AG04450 (cell line): ENCODE results near the gene CLIP2. TPM values are rescaled to one million over a fixed set of nuclear protein-coding genes. Genes with fewer than 3 reads are reported as not detected.

Source experiments
- CTCF ChIA-PET: fragments of 300-600, 350-600 bp; formaldehyde crosslinking; extraction: SDS; loops from one replicate; lab custom pipeline; 2022; ENCODE audit warnings: antibody characterized with exemption, inconsistent platforms; lab: Charles Lee
- POLR2A ChIA-PET: fragments of 350-600 bp; formaldehyde crosslinking; extraction: SDS; loops from one replicate; lab custom pipeline; 2021; ENCODE audit warnings: antibody characterized with exemption, inconsistent platforms; lab: Yijun Ruan, JAX
- DNase-seq: peaks from one replicate; pipeline ENCODE4 v3.0.0-alpha.2; 2011; ENCODE audit warnings: low read depth, low spot score
- H3K27ac ChIP-seq: one replicate; pipeline ENCODE4 v1.5.1; 2012; ENCODE audit warnings: low read depth, low read length, control low read depth
- H3K27me3 ChIP-seq: one replicate; pipeline ENCODE4 v1.6.0; 2012; ENCODE audit warnings: low read length; ENCODE audit not compliant: control insufficient read depth, insufficient read depth
- H3K4me3 ChIP-seq: 2 replicates; pipeline ENCODE4 v1.5.1; 2011; ENCODE audit warnings: mild to moderate bottlenecking, low read depth, low read length, control low read depth
- H3K9me3 ChIP-seq: 2 replicates; pipeline ENCODE4 v1.5.1; 2012; ENCODE audit warnings: low read length; ENCODE audit not compliant: control insufficient read depth, insufficient read depth
- polyA plus RNA-seq: library from polyadenylated mRNA; depleted of rRNA; stranded (reverse); fragments of >200 nt; gene quantifications from 2 replicates; pipeline ENCODE4 v1.2.3, GENCODE V29; 2011
- TF ChIP-seq, protein P1 (sequence below): IDR thresholded peaks from 2 replicates; pipeline ENCODE4 v1.5.1; 2011; ENCODE audit warnings: low read depth, low read length, control low read depth, inconsistent platforms

CLIP2 gene
- polyA plus RNA-seq, 1 experiment: 7.2 TPM

DNA sequence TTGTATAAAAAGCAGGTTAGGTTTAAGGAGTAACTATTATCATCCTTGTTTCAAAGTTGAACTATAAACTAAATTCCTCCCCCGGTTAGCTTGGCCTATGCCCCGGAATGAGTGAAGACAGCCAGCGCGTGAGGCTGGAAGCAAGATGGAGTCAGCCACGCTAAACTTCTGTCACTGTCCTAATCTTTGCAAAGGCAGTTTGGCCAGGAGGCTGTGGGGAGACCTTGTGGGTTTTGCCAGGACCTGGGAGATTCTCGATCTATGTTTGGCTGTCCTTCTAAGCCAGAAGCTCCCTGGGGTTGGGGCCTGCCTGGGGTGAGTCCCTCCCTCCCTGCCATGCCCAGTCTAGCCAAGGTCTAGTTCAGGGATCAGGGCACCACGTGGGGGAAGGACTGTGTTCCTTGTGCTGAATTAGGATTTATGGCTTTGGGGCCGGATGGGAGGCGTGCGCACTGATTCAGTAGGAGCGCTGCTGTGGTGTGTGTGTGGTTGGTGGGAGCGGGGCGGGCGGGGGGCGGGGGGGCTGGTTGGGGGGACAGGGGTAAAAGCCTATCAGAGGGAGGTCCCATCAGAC lies 163.6 kb downstream of the CLIP2 start:
- no peak for DNase-seq
- ChIA-PET CTCF (no interaction called here), POLR2A (no interaction called here)
- Histone ChIP-seq H3K4me3 (peak overlapping the region; percentile 70), H3K9me3 (no peaks in the 10 kb centered on the region; the same call in 1 of the 2 replicates), H3K27ac (no peak overlapping the region), H3K27me3 (no peaks in the 10 kb centered on the region)
- TF ChIP-seq, protein P1, sequence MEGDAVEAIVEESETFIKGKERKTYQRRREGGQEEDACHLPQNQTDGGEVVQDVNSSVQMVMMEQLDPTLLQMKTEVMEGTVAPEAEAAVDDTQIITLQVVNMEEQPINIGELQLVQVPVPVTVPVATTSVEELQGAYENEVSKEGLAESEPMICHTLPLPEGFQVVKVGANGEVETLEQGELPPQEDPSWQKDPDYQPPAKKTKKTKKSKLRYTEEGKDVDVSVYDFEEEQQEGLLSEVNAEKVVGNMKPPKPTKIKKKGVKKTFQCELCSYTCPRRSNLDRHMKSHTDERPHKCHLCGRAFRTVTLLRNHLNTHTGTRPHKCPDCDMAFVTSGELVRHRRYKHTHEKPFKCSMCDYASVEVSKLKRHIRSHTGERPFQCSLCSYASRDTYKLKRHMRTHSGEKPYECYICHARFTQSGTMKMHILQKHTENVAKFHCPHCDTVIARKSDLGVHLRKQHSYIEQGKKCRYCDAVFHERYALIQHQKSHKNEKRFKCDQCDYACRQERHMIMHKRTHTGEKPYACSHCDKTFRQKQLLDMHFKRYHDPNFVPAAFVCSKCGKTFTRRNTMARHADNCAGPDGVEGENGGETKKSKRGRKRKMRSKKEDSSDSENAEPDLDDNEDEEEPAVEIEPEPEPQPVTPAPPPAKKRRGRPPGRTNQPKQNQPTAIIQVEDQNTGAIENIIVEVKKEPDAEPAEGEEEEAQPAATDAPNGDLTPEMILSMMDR: no peak

DNA sequence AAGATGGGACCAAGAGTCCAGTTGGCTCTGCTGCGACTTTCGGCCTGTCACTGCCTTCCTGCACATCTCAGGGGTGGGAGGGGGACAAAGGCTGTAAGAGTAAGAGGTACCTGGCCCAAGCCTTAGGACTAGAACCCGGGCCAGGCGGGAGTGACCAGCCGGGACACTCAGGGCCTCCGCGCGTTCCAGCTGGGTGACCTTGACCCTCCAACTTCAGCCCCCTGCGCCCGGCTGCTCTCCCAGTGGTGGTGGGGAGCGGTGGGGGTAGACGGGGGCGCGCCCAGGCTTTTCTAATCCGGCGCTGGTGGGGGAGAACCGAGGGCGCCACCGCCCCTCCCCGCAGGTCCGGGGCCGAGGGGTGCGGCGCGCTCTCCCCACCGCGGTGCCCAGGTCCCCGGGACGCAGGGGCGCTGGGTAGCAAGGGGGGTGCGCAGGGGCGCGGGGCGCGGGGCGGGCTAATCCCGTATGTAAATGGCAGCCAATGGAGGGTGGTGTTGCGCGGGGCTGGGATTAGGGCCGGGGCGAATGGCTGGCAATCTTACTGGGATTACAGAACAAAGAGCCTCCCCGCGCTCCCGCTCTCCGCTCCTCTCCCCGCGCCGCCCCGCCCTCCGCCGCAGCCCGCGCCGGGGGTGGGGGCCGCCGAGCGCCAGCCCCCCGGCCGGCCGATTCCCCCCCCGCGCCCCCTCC lies 164.3 kb downstream of the CLIP2 start, which contains the start of gene GTF2IRD1:
Gene GTF2IRD1 (plus strand): TSS at position 585 of the 690 bp plus-strand sequence. CDS start 54,175 bp downstream, outside the sequence.
- ChIA-PET CTCF (no interaction called here), POLR2A (no interaction called here)
- H3K27ac ChIP-seq: peak within 1 kb of the TSS; percentile 39

DNA sequence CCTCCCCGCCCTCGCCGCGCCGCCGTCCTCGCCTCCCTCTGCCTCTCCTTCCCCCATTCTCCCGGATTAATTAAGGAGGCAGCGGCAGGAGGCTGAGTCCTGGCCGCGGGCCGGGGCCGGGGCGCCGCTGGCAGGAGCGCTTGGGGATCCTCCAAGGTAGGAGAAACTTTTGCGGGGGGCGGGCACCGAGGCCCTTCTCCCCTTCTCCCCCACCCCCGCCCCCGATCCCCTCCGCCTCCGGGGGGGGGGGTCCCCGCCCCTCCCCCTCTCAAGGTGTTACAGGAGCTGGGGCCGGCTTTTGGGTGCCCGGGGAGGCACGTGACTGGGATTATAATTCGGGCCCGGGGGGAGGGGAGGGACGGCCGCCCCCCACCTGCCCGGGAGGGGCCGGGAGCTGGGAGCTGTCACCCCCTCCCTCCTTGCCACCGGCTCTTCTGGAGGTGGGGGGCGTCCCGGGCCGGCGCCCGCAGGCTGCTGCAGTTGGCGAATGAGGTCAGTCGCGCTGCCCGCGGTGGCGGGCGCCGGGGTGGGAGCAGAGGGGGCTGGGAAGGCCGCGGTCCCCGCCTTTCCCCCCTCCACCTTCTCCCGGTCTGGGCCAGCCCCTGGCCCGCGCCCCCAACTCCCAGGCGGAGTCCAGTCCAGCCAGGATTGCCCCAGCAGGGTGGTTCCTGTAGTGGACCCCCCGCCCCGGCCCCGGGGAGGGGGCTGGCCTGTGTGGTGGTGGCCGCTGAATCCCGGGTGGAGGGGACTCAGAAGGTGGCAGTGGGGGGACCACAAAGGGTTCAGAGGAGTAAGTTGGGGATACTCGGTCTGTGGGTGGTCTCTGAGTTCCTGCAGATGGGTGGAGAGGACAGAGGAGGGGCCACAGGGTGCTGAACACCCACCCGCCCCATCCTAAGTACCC lies 165.1 kb downstream of the CLIP2 start:
- Histone ChIP-seq H3K9me3 (no peaks in the 10 kb centered on the region; the same call in 1 of the 2 replicates), H3K27ac (peak overlapping the region; percentile 39), H3K4me3 (peak overlapping the region; percentile 70), H3K27me3 (no peaks in the 10 kb centered on the region)
- TF ChIP-seq, protein P1: no peak
- no peak for DNase-seq
- ChIA-PET POLR2A (interaction anchor here (0.7 to 1.0 kb wide), 2 partner anchors 19 to 126 kb away, joined by 3 to 4 read pairs; no protein-coding TSS in a partner anchor), CTCF (no interaction called here)

More for the DNA sequence above, 164.3 kb downstream of the CLIP2 start, which contains the start of gene GTF2IRD1:
- TF ChIP-seq, protein P1: no peak
- Histone ChIP-seq H3K27me3 (no peaks in the 10 kb centered on the region), H3K9me3 (no peaks in the 10 kb centered on the region; the same call in 1 of the 2 replicates), H3K4me3 (peak within 1 kb of the TSS; percentile 70)
- DNase-seq: peak; percentile 44

GRCh38 chr7:74454925-74455288 lies 165.7 kb downstream of the CLIP2 start:
- ChIA-PET CTCF (no interaction called here), POLR2A (interaction anchor here (1.0 kb wide), 1 partner anchor 18 kb away, joined by 3 read pairs; no protein-coding TSS in a partner anchor)
- no peak for DNase-seq
- TF ChIP-seq, protein P1: no peak
- H3K4me3 ChIP-seq: peak overlapping the region; percentile 70
- no peaks in the 10 kb centered on the region; the same call in 1 of the 2 replicates for H3K9me3 ChIP-seq
- H3K27me3 ChIP-seq: no peaks in the 10 kb centered on the region
- peak overlapping the region; percentile 11 for H3K27ac ChIP-seq
